Measurements from ENCODE around the gene NEK10.

DNA sequence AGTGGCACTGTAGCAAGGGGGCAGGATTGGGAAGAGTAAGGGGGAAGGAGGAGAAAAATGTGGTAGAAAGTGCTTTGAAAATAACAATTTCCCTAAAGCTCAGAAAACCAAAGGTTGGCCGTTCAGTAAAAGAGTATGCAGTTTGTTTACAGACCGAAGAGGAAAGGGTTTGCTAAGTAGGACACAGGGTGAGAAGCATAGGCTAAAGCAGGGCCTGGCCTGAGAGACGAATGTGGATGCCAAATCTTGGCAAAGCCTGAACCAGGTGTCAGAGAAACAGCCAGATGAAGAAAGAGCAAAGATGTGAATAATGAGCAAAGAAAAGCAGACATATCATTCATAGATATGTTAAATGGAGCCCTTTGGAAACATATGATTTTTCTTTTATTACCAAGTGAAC is 17.1 kb downstream of the NEK10 start:
- TF ChIP-seq EP300 (IDR thresholded peaks at IDR 0.05), result no peak
- TF ChIP-seq, protein P1, sequence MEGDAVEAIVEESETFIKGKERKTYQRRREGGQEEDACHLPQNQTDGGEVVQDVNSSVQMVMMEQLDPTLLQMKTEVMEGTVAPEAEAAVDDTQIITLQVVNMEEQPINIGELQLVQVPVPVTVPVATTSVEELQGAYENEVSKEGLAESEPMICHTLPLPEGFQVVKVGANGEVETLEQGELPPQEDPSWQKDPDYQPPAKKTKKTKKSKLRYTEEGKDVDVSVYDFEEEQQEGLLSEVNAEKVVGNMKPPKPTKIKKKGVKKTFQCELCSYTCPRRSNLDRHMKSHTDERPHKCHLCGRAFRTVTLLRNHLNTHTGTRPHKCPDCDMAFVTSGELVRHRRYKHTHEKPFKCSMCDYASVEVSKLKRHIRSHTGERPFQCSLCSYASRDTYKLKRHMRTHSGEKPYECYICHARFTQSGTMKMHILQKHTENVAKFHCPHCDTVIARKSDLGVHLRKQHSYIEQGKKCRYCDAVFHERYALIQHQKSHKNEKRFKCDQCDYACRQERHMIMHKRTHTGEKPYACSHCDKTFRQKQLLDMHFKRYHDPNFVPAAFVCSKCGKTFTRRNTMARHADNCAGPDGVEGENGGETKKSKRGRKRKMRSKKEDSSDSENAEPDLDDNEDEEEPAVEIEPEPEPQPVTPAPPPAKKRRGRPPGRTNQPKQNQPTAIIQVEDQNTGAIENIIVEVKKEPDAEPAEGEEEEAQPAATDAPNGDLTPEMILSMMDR (IDR thresholded peaks at IDR 0.05), result no peak
- no peak for TF ChIP-seq POLR2A (IDR thresholded peaks at IDR 0.05)

Measured in ovary (tissue), 3 donors.